HepG2 (cell line): Measurements from ENCODE around the gene POLE3. TPM values are rescaled to one million over a fixed set of nuclear protein-coding genes. Genes with fewer than 3 reads are reported as not detected.

Experiments used
- BRF2 ChIP-seq: sonication (generic); formaldehyde crosslinking; IDR thresholded peaks from 2 replicates; pipeline ENCODE4 v1.8.1; 2022; ENCODE audit warnings: mild to moderate bottlenecking, missing genetic modification reagents
- CERS6 ChIP-seq: sonication (generic); formaldehyde crosslinking; IDR thresholded peaks from 2 replicates; pipeline ENCODE4 v1.5.0; 2020; ENCODE audit warnings: missing genetic modification reagents
- E2F5 ChIP-seq: sonication (generic); formaldehyde crosslinking; conservative IDR thresholded peaks from 2 replicates; pipeline ENCODE4 v1.4.0; 2020; ENCODE audit warnings: missing genetic modification reagents
- FOXC1 ChIP-seq: sonication (generic); formaldehyde crosslinking; IDR thresholded peaks from 2 replicates; pipeline ENCODE4 v1.8.0; 2022; ENCODE audit warnings: mild to moderate bottlenecking, missing genetic modification reagents, borderline replicate concordance
- GRHL1 ChIP-seq: sonication (generic); formaldehyde crosslinking; conservative IDR thresholded peaks from 2 replicates; pipeline ENCODE4 v1.8.0; 2022; ENCODE audit warnings: missing genetic modification reagents
- HIC2 ChIP-seq: sonication (generic); formaldehyde crosslinking; IDR thresholded peaks from 2 replicates; pipeline ENCODE4 v1.9.0; 2022; ENCODE audit warnings: low read depth, missing genetic modification reagents
- MIER3 ChIP-seq: IDR thresholded peaks from 2 replicates; pipeline ENCODE4 v1.6.1; 2016; ENCODE audit warnings: missing compliant biosample characterization, borderline replicate concordance
- MXI1 ChIP-seq: IDR thresholded peaks from 3 replicates; pipeline ENCODE4 v1.6.1; 2012; ENCODE audit warnings: low read depth, low read length, inconsistent platforms, borderline replicate concordance
- NFKB2 ChIP-seq: sonication (generic); formaldehyde crosslinking; IDR thresholded peaks from 2 replicates; pipeline ENCODE4 v1.4.0; 2020; ENCODE audit warnings: missing genetic modification reagents, borderline replicate concordance
- RARA ChIP-seq: IDR thresholded peaks from 2 replicates; pipeline ENCODE4 v1.6.1; 2016; ENCODE audit warnings: missing genetic modification reagents, missing compliant biosample characterization
- REL ChIP-seq: sonication (generic); formaldehyde crosslinking; conservative IDR thresholded peaks from 2 replicates; pipeline ENCODE4 v1.8.0; 2022; ENCODE audit warnings: mild to moderate bottlenecking, missing genetic modification reagents, moderate library complexity
- REPIN1 ChIP-seq: sonication (generic); formaldehyde crosslinking; IDR thresholded peaks from 2 replicates; pipeline ENCODE4 v1.8.0; 2022; ENCODE audit warnings: missing genetic modification reagents, low read depth, mild to moderate bottlenecking, borderline replicate concordance
- ZBTB34 ChIP-seq: sonication (generic); formaldehyde crosslinking; IDR thresholded peaks from 2 replicates; pipeline ENCODE4 v1.8.0; 2022; ENCODE audit warnings: mild to moderate bottlenecking, missing genetic modification reagents
- ZNF276 ChIP-seq: sonication (generic); formaldehyde crosslinking; IDR thresholded peaks from 2 replicates; pipeline ENCODE4 v1.4.0; 2020; ENCODE audit warnings: mild to moderate bottlenecking, low read depth, missing genetic modification reagents
- ZNF292 ChIP-seq: sonication (generic); formaldehyde crosslinking; IDR thresholded peaks from 2 replicates; pipeline ENCODE4 v1.8.1; 2022; ENCODE audit warnings: mild to moderate bottlenecking, low read depth, missing genetic modification reagents, borderline replicate concordance
- ZNF513 ChIP-seq: sonication (generic); formaldehyde crosslinking; conservative IDR thresholded peaks from 2 replicates; pipeline ENCODE4 v1.5.0; 2020; ENCODE audit warnings: missing genetic modification reagents
- ZZZ3 ChIP-seq: sonication (generic); formaldehyde crosslinking; IDR thresholded peaks from 2 replicates; pipeline ENCODE4 v1.4.0; 2020; ENCODE audit warnings: missing genetic modification reagents, mild to moderate bottlenecking, borderline replicate concordance
- polyA plus RNA-seq, 8 experiments: library from polyadenylated mRNA; depleted of rRNA in 3 of 8; stranded (reverse) in 7 of 8; unstranded in 1 of 8; fragments of >200 nt; fragmentation: Illumina TruSeq in 4 of 8; extraction: Trizol in 4 of 8; gene quantifications; 2 replicates each; pipeline versions ENCODE4 v1.2.1 to v1.2.3, GENCODE V29; 2011 to 2016; ENCODE audit warnings: low read depth in 4 of 8, missing spikeins in 1 of 8, mixed read lengths in 1 of 8; ENCODE audit not compliant: insufficient read depth in 1 of 8
- total RNA-seq, 5 experiments: library from RNA; depleted of rRNA; stranded (reverse); fragments of >200 nt; fragmentation: Illumina TruSeq; extraction: Trizol; gene quantifications; 2 replicates each; pipeline ENCODE4 v1.2.3, GENCODE V29; 2016; ENCODE audit warnings: low read depth in 1 of 5

The POLE3 gene
- total and polyA plus RNA-seq, 2 of the 13 experiments (the other 11 are each of a cell fraction or from before 2014, with no cell fraction given) = 36.0 to 77.2 TPM

- TF ChIP-seq ZNF513 (CRISPR knock-in tag) = no peak
- TF ChIP-seq ZZZ3 = no peak
- TF ChIP-seq FOXC1 = no peak
- no peak for TF ChIP-seq REL (CRISPR knock-in tag)
- peak; percentile 68; the same call in 1 of the 2 replicates for TF ChIP-seq REPIN1 (CRISPR knock-in tag)
- TF ChIP-seq E2F5 (CRISPR knock-in tag) = no peak
- no peak for TF ChIP-seq ZNF276 (CRISPR knock-in tag)
- TF ChIP-seq MIER3 (CRISPR knock-in tag) = peak; percentile 80; the same call in 1 of the 2 replicates
- TF ChIP-seq GRHL1 (CRISPR knock-in tag) = no peak
- TF ChIP-seq RARA = peak; percentile 89
- no peak for TF ChIP-seq CERS6
- no peak for TF ChIP-seq ZBTB34 (CRISPR knock-in tag)
- TF ChIP-seq ZNF292 = 0 out of 2 replicates have a peak, but pooled peaks have one; percentile 46
- TF ChIP-seq NFKB2 (CRISPR knock-in tag) = no peak
- no peak for TF ChIP-seq HIC2
- no peak for TF ChIP-seq MXI1
- no peak for TF ChIP-seq BRF2
Measured at GRCh38 chr9:113381909-113382411, 28.5 kb downstream of the POLE3 start (continued).
